Endothelial cell of umbilical vein (primary cell): Measurements from ENCODE around the gene BABAM2. TPM values are rescaled to one million over a fixed set of nuclear protein-coding genes. Genes with fewer than 3 reads are reported as not detected.

Source experiments
- BruUV-seq: library from RNA; stranded (reverse); fragments of 400-500 nt; replicated peaks from 2 replicates; lab custom pipeline; 2021; lab: Mats Ljungman, UMichigan
- CTCF ChIA-PET: fragments of 300-600, 350-600 bp; sonication (Branson Sonifier 250); formaldehyde crosslinking; loops from one replicate; lab custom pipeline; 2021; ENCODE audit warnings: antibody characterized with exemption, inconsistent platforms; lab: Charles Lee
- POLR2A ChIA-PET: fragments of 300-600, 350-600 bp; sonication (Branson Sonifier 250); formaldehyde crosslinking; loops from one replicate; lab custom pipeline; 2021; ENCODE audit warnings: antibody characterized with exemption, inconsistent platforms; lab: Charles Lee
- DNase-seq: peaks from one replicate; pipeline ENCODE4 v3.0.0-alpha.2; 2011; ENCODE audit warnings: low read depth, low spot score
- FAIRE-seq: peaks from 2 replicates; lab custom pipeline; 2011; peaks lifted over from hg19 to GRCh38; lab: Jason Lieb, UNC
- H2AFZ ChIP-seq: 2 replicates; pipeline ENCODE4 v1.6.0; 2012; ENCODE audit warnings: low read depth, low read length, control low read depth, inconsistent platforms
- H3K27ac ChIP-seq: 2 replicates; pipeline ENCODE4 v1.5.1; 2011; ENCODE audit warnings: low read depth, mild to moderate bottlenecking, control low read depth, low read length, moderate library complexity; ENCODE audit not compliant: insufficient read depth
- H3K27me3 ChIP-seq, 2 experiments: 2 replicates each; pipeline versions ENCODE4 v1.6.0 to v1.6.1; 2011; ENCODE audit warnings: low read length in 2 of 2, mixed read lengths in 1 of 2; ENCODE audit not compliant: control insufficient read depth in 2 of 2, insufficient read depth in 2 of 2
- H3K36me3 ChIP-seq, 2 experiments: 2 replicates in 1 of 2; 3 replicates in 1 of 2; pipeline ENCODE4 v1.5.1; 2011; ENCODE audit warnings: low read length in 2 of 2, mild to moderate bottlenecking in 1 of 2, moderate library complexity in 1 of 2; ENCODE audit not compliant: control insufficient read depth in 2 of 2, insufficient read depth in 2 of 2; ENCODE audit errors: extremely low read depth in 1 of 2
- H3K4me1 ChIP-seq: 3 replicates; pipeline ENCODE4 v1.5.1; 2011; ENCODE audit warnings: mild to moderate bottlenecking, low read length; ENCODE audit not compliant: control insufficient read depth, insufficient read depth; ENCODE audit errors: extremely low read depth
- H3K4me2 ChIP-seq: 2 replicates; pipeline ENCODE4 v1.6.1; 2011; ENCODE audit warnings: low read length, control low read depth, mixed read lengths; ENCODE audit not compliant: insufficient read depth
- H3K4me3 ChIP-seq, 3 experiments: fragments of 200-600 bp in 1 of 3; sonication (generic), shearing (Covaris generic) in 1 of 3; replicated peaks in 1 of 3; 2 replicates each; pipeline ENCODE4 v1.5.1; 2011 to 2016; ENCODE audit warnings: control low read depth in 3 of 3, low read length in 3 of 3, mild to moderate bottlenecking in 2 of 3, inconsistent platforms in 1 of 3, low read depth in 1 of 3, moderate library complexity in 1 of 3; ENCODE audit not compliant: insufficient read depth in 1 of 3
- H3K79me2 ChIP-seq: 2 replicates; pipeline ENCODE4 v1.6.0; 2012; ENCODE audit warnings: low read length, inconsistent platforms; ENCODE audit not compliant: control insufficient read depth, insufficient read depth
- H3K9ac ChIP-seq: replicated peaks from 2 replicates; pipeline ENCODE3; 2011; ENCODE audit warnings: low read length, control low read depth; ENCODE audit not compliant: insufficient read depth; ENCODE audit errors: extremely low read depth
- H3K9me1 ChIP-seq: replicated peaks from 3 replicates; pipeline ENCODE4 v1.6.0; 2011; ENCODE audit warnings: mild to moderate bottlenecking, low read length; ENCODE audit not compliant: control insufficient read depth, insufficient read depth; ENCODE audit errors: extremely low read depth
- H3K9me3 ChIP-seq: replicated peaks from 2 replicates; pipeline ENCODE4 v1.5.1; 2012; ENCODE audit warnings: low read length, inconsistent platforms; ENCODE audit not compliant: control insufficient read depth, insufficient read depth
- H4K20me1 ChIP-seq: replicated peaks from 2 replicates; pipeline ENCODE3; 2011; ENCODE audit warnings: mild to moderate bottlenecking, low read length; ENCODE audit not compliant: control insufficient read depth, insufficient read depth; ENCODE audit errors: extremely low read depth
- CTCF ChIP-seq, 2 donors: IDR thresholded peaks; 1 replicate in 1 of 2; 2 replicates in 1 of 2; pipeline ENCODE4 v1.5.1; 2011; ENCODE audit warnings: low read length in 2 of 2, mild to moderate bottlenecking in 2 of 2, moderate library complexity in 2 of 2, control low read depth in 1 of 2, inconsistent platforms in 1 of 2, low read depth in 1 of 2; ENCODE audit not compliant: insufficient read depth in 1 of 2; ENCODE audit errors: extremely low read depth in 1 of 2
- EZH2 ChIP-seq: IDR thresholded peaks from 2 replicates; pipeline ENCODE4 v1.6.1; 2012; ENCODE audit warnings: borderline replicate concordance, low read depth, mild to moderate bottlenecking, moderate library complexity, low read length, inconsistent platforms; ENCODE audit not compliant: severe bottlenecking
- FOS ChIP-seq: IDR thresholded peaks from 2 replicates; pipeline ENCODE4 v1.6.1; 2011; ENCODE audit warnings: mild to moderate bottlenecking, low read length, moderate library complexity, borderline replicate concordance; ENCODE audit not compliant: insufficient read depth
- GATA2 ChIP-seq: IDR thresholded peaks from 2 replicates; pipeline ENCODE4 v1.7.0; 2011; ENCODE audit warnings: low read depth, mild to moderate bottlenecking, moderate library complexity, mixed read lengths, low read length; ENCODE audit not compliant: insufficient read length, insufficient read depth
- JUN ChIP-seq: IDR thresholded peaks from 2 replicates; pipeline ENCODE4 v1.6.1; 2011; ENCODE audit warnings: borderline replicate concordance, low read depth; ENCODE audit not compliant: insufficient read length, insufficient read depth
- MAX ChIP-seq: IDR thresholded peaks from 2 replicates; pipeline ENCODE4 v1.6.1; 2011; ENCODE audit not compliant: insufficient read depth, insufficient read length
- MYC ChIP-seq: IDR thresholded peaks from one replicate; pipeline ENCODE4 v1.6.1; 2011; ENCODE audit warnings: mild to moderate bottlenecking, low read depth, low read length
- POLR2A ChIP-seq: IDR thresholded peaks from 2 replicates; pipeline ENCODE4 v1.6.1; 2012; ENCODE audit warnings: low read depth, mild to moderate bottlenecking, control low read depth, low read length
- POLR2AphosphoS5 ChIP-seq: IDR thresholded peaks from 2 replicates; pipeline ENCODE4 v1.6.1; 2012; ENCODE audit warnings: low read depth, mild to moderate bottlenecking, control low read depth, low read length, moderate library complexity; ENCODE audit not compliant: insufficient read depth
- dilution Hi-C: fragments of 300-500 bp; cut with MboI; formaldehyde crosslinking; loops from one replicate; pipeline ENCODE4 v1.15.0; 2019; ENCODE audit warnings: low sequenced_read_pairs; ENCODE audit not compliant: extremely low pct_ligation_motif_present
- intact Hi-C: fragments of 100-400 bp; cut with micrococcal nuclease; formaldehyde crosslinking; loops from one replicate; pipeline ENCODE4 v1.10.0; 2022
- polyA plus RNA-seq, 4 experiments: library from polyadenylated mRNA; depleted of rRNA in 3 of 4; stranded (reverse) in 3 of 4; unstranded in 1 of 4; fragments of >200 nt; gene quantifications; 2 replicates each; pipeline versions ENCODE4 v1.2.1 to v1.2.3, GENCODE V29; 2011 to 2012; ENCODE audit warnings: missing spikeins in 1 of 4
- total RNA-seq: library from RNA; stranded (reverse); gene quantifications from 2 replicates; pipeline ENCODE4 v1.2.3, GENCODE V29; 2021

Gene BABAM2
- total and polyA plus RNA-seq, 2 donors (not counting 3 experiments of a cell fraction or from before 2014, with no cell fraction given), result 19.9 to 27.6 TPM

- CTCF ChIA-PET, result no interaction called here
- DNase-seq (no peak), FAIRE-seq (no peak)
- intact Hi-C loops (no loop called here), dilution Hi-C loops (no loop called here)
- H3K36me3 ChIP-seq, result no peaks in the 10 kb centered on the region
- H3K9ac ChIP-seq, result no peak overlapping the region
- H3K4me1 ChIP-seq, result peaks cover 8% of the 10 kb centered on the region
- H3K27ac ChIP-seq, result no peak overlapping the region
- no peaks in the 10 kb centered on the region for H3K9me3 ChIP-seq
- H3K79me2 ChIP-seq, result no peaks in the 10 kb centered on the region
- BruUV-seq, result no TSS peak
- H3K4me2 ChIP-seq, result no peak overlapping the region
- H3K4me3 ChIP-seq, result no peak overlapping the region
- H2AFZ ChIP-seq, result no peak overlapping the region
- H3K27me3 ChIP-seq, result no peaks in the 10 kb centered on the region
- H3K9me1 ChIP-seq, result no peaks in the 10 kb centered on the region
- no peak for TF ChIP-seq MYC
- no peak for TF ChIP-seq JUN
- TF ChIP-seq POLR2A, result no peak
- TF ChIP-seq FOS, result no peak
- TF ChIP-seq EZH2, result no peak
- TF ChIP-seq CTCF (IDR thresholded peaks at IDR 0.05; ENCODE audit: extremely low read depth in 1 of 2, insufficient read depth in 1 of 2, low read depth in 1 of 2, low read length in 2 of 2), result no peak
- TF ChIP-seq GATA2, result no peak
- no peak for TF ChIP-seq POLR2AphosphoS5
- no peak for TF ChIP-seq MAX
- no peaks in the 10 kb centered on the region for H4K20me1 ChIP-seq
- POLR2A ChIA-PET, result no interaction called here
Observed at GRCh38 chr2:27854229-27854862, 36.2 kb upstream of the BABAM2 start.
